Mammary epithelial cell (primary cell): ENCODE data around the gene FGF18.

Experiments
- EZH2 ChIP-seq: IDR thresholded peaks from 2 replicates; pipeline ENCODE4 v1.6.1; 2012; ENCODE audit warnings: low read length, inconsistent platforms, borderline replicate concordance
- TF ChIP-seq, protein P1 (sequence below), 2 donors: IDR thresholded peaks in 1 of 2; conservative IDR thresholded peaks in 1 of 2; 2 replicates each; pipeline ENCODE4 v1.5.1; 2011 to 2012; ENCODE audit warnings: inconsistent platforms in 2 of 2, low read length in 2 of 2, mild to moderate bottlenecking in 2 of 2, control low read depth in 1 of 2, low read depth in 1 of 2; ENCODE audit not compliant: insufficient read depth in 1 of 2; ENCODE audit errors: extremely low read depth in 1 of 2

- TF ChIP-seq, protein P1, sequence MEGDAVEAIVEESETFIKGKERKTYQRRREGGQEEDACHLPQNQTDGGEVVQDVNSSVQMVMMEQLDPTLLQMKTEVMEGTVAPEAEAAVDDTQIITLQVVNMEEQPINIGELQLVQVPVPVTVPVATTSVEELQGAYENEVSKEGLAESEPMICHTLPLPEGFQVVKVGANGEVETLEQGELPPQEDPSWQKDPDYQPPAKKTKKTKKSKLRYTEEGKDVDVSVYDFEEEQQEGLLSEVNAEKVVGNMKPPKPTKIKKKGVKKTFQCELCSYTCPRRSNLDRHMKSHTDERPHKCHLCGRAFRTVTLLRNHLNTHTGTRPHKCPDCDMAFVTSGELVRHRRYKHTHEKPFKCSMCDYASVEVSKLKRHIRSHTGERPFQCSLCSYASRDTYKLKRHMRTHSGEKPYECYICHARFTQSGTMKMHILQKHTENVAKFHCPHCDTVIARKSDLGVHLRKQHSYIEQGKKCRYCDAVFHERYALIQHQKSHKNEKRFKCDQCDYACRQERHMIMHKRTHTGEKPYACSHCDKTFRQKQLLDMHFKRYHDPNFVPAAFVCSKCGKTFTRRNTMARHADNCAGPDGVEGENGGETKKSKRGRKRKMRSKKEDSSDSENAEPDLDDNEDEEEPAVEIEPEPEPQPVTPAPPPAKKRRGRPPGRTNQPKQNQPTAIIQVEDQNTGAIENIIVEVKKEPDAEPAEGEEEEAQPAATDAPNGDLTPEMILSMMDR (conservative IDR thresholded peaks at IDR 0.05 in 1 of 2, IDR thresholded peaks at IDR 0.05 in 1 of 2; ENCODE audit: extremely low read depth in 1 of 2, insufficient read depth in 1 of 2, low read depth in 1 of 2, low read length in 2 of 2): no peak
- no peak for TF ChIP-seq EZH2
These were observed 17.9 kb downstream of the FGF18 start for GRCh38 chr5:171437286-171437821.
